Activated CD4-positive, alpha-beta T cell treated with anti-CD3 and anti-CD28 coated beads, Interleukin-2, amount 10 ng/mL, durations not matched to agents 7 days and 5 days (primary cell): ENCODE data around the gene TNKS1BP1. TPM values are rescaled to one million over a fixed set of nuclear protein-coding genes. Genes with fewer than 3 reads are reported as not detected.

Source experiments
- total RNA-seq, 2 experiments: library from RNA; stranded (reverse); gene quantifications; one replicate each; pipeline ENCODE4 v1.2.3, GENCODE V29; 2021

Gene TNKS1BP1
- total RNA-seq, 2 experiments from 2014 or later = 8.9 to 10.4 TPM

Other genes with a start within 250 kb of the TNKS1BP1 start
- gene LRRC55, start 143.0 kb downstream of the TNKS1BP1 start, total RNA-seq = not detected
- not detected for gene APLNR, start 87.7 kb downstream of the TNKS1BP1 start, total RNA-seq
- gene SSRP1, start 10.9 kb upstream of the TNKS1BP1 start, total RNA-seq = 100 to 1,000 TPM; 165 to 175 TPM
- not detected for gene P2RX3, start 13.4 kb upstream of the TNKS1BP1 start, total RNA-seq
- not detected for gene PRG3, start 56.2 kb upstream of the TNKS1BP1 start, total RNA-seq
- under 1 TPM; 0.17 to 0.40 TPM for gene PRG2, start 65.7 kb upstream of the TNKS1BP1 start, total RNA-seq
- 100 to 1,000 TPM in 1 of 2 experiments, 10 to 100 TPM in 1; 98.2 to 104 TPM for gene SLC43A3, start 102.2 kb upstream of the TNKS1BP1 start, total RNA-seq
- gene RTN4RL2, start 135.6 kb upstream of the TNKS1BP1 start, total RNA-seq = under 1 TPM in 1 of 2 experiments, not detected in 1; 0.35 TPM
- 10 to 100 TPM; 22.9 to 23.4 TPM for gene SLC43A1, start 190.8 kb upstream of the TNKS1BP1 start, total RNA-seq
- gene TIMM10, start 205.8 kb upstream of the TNKS1BP1 start, total RNA-seq = 10 to 100 TPM; 87.3 to 97.7 TPM
- gene SMTNL1, start 212.6 kb upstream of the TNKS1BP1 start, total RNA-seq = not detected
- 100 to 1,000 TPM; 303 to 350 TPM for gene UBE2L6, start 242.7 kb upstream of the TNKS1BP1 start, total RNA-seq